Activated CD8-positive, alpha-beta memory T cell treated with anti-CD3 and anti-CD28 coated beads, Interleukin-2, amount 50 U/mL, for 24 hours (primary cell): ENCODE results near the gene SYNCRIP.
"Not testable (repeated sequence)": the region's sequence is repeated elsewhere in the genome, so short reads cannot be mapped to it uniquely, and the experiment has no call there.

Experiments
- DNase-seq: peaks from one replicate; pipeline ENCODE4 v3.0.0-alpha.2; 2020; ENCODE audit errors: extremely low read depth

SYNCRIP gene

DNA sequence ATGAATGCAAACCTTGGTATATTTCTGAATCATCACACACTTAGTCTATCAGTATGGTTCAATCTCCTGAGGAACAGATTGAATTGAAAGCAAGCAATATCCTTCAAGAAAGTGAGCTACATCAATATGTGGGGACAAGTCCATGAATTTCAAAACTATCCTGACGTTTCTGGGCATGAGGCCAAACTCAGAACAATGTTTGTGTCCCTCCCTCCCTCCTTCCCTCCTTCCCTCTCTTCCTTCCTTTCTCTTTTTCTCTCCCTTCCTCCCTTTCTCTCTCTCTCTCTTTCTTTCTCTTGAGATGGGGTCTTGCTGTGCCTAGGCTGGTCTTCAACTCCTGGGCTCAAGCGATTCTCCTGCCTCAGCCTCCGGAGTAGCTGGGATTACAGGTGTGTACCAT lies 27.9 kb upstream of the SYNCRIP start:
- DNase-seq = no peak

DNA sequence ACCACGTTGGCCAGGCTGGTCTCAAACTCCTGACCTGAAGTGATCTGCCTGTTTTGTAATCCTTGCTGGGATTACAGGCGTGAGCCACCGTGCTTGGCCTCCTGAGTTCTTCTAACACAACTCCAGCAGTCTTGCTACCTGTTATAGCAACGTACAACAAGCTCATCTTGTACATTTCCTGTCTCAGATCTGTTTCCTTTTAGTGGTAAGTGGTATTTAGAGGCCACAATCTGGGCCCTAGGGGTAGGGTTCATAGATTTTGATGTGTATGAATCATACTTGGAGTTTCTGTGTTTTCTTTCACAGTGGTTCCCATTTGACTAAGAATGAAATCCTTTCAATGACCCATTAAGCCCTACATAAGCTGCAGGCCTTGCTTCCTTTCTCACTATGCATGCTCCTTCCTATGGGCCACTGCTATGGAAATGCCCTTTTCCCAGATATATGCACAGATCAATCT lies 27.1 kb upstream of the SYNCRIP start:
- peak; percentile 6 for DNase-seq

DNA sequence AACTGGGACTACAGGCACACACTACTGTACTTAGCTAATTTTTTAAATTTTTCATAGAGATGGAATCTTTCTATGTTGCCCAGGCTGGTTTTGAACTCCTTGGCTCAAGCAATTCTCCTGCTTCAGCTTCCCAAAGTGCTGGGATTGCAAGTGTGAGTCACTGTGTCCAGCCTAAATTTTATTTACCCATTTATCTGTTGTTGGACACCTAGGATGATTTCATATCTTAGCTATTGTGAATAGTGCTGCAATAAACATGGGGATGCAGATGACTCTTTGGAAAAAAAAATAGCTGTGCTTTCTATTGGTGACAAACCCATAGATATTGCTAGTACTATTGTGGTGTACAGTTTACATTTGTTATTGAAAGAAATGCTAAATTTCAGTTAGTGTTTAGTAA lies 19.6 kb upstream of the SYNCRIP start:
- DNase-seq = no peak

DNA sequence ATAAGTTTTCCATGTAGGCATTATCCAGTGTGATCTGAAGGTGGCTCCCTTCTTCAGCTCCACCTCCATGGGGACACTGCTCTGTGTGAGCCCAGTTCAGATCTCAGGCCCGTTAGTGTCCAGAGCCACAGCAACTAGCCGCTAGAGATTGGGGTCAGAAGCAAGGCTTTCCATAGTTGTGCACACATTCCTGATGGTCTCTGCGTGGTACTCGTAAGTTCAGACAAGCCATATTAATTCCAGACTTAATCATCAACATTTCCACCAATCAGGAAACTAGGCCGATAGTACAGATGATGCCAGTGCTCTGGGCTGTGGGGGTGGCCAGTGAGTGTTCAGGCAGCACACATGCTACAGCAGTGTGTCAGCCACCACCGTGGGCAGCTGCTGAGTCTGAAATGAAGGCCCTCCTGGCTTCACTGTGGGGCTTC lies 17.5 kb upstream of the SYNCRIP start:
- DNase-seq = no peak

DNA sequence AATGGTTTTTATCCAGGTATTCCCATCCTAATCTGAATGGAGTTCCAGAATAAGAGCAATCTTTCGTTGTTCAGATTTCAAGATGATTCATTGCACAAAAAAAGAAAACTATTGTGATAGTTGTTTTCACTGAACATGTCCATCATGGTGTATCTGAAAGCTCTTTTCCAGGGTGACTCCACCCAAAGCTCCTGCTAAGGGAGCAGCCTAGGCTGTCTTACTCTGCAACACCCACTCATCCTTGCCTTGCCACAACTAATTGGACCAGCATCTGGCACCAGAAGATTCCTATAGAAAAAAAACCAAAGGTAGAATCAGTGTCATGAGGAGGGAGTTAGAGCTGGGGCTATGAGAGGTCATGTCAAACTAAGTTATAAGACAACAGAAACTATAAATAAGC lies 7.9 kb upstream of the SYNCRIP start:
- DNase-seq = no peak

DNA sequence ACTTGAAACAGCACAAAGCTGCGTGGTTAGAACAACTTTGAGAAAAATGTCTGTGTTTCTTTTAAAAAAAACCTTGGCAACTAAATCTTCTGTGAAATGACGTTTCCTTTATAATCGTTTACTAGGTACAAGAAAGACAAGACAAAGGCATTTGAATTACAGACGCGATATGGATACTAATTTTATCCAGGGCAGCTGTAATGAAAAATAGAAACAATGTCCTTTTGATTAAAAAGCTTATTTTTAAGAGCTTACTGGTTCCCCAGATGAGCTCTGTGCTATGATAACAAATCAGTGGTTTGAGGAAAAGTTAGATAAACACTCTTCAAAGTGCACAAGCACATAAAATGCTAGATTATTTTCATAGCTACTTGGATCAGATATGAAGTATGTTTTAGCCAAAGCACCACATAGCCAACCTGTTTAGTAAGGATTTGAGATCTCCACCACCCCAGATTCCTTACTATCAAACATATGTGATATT lies 1.6 kb upstream of the SYNCRIP start:
- no peak for DNase-seq

DNA sequence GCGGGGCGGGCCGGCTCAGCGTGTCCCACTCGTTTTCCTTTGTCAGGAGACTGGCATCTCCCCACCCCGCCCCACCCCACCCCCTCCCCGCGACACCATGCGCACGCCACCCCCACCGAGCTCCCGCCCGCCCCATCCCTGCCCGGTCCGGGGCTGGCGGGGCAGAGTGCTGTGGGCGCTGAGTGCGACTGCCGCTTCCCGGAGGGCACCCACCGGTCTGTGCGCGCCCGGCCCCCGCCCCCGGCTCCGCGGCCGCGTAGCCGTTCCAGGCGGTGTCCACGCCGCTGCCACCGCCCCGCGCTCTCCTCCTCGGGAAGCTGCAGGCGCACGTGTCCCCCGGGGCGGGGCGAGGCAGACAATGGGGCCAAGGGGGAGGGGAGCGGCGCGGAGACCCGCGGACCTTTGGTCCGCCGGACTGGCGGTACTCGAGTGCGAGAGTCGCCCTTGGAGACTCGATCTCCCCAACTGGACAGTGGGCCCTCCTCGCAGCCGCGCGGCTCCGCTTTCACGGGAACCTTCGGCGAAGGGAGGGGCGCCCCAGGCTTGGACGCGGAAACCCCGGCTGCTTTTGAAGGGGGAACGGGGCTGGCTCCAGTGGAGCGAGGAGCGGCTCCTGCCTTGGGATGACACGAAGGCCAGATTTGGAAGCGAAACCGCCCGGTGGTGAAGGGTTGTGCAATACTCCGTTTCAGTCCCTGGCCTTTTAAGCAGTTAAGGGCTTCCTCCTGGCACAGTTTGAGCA lies 1.0 kb upstream of the SYNCRIP start:
- peak; percentile 44 for DNase-seq

DNA sequence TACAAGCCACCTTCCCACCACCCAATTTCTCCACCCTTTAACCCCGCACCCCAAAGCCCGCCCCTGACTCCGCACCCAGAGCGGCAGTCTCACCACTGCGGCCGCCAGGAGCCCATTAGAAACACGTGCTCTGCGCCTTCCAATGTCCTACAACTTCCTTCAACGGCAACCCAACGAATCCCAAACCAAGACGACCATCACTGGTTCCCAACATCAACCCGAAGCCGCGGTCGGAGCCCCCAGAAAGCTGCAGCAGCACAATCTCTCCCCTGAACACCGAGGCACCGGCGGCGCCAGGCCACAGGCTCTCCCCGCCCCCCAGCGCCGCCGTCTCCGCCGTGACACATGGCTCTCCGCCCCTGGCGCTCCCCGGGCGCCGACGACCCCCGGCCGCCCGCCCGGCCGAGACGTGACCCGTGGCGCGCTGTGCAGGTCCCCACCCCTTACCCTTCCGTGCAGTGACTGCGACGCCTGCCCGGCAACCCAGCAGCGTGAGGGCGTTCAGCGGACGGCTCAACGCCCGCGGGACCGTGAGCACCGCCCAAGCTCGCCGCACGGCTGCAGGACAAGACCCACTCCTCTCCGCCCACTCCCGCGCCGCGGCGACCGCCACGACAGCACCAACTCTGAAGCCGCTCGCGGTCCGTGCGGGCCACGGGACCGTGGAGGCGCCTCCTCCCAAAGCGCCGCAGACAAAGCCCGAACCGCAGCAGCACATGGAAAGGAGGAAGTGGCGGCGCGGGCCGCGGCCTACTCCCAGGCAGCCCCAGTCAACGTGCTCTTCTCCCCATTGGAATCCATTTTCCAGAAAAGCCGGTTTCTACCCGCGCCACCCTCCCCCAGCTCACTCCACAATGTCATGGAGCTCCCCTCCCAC lies 551 bp downstream of the SYNCRIP start:
- no peak for DNase-seq

DNA sequence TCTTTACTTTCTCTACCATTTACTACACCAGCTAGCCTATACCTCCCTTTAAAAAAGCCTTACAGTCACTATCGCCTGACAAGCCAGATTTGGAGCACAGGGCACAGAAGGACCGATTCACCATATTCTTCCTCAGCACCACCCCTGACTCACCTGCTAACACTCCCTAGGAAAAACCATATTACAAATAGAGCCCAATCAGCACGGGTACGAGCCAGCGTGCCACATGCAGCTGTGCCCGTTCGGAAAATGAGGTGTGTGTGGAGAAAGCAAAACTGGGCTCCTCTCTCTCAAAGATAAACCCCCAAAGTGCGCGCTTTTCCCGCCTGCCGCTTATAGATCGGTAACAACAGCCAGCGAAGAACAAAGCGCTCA lies 1.2 kb downstream of the SYNCRIP start:
- DNase-seq = peak; percentile 9

DNA sequence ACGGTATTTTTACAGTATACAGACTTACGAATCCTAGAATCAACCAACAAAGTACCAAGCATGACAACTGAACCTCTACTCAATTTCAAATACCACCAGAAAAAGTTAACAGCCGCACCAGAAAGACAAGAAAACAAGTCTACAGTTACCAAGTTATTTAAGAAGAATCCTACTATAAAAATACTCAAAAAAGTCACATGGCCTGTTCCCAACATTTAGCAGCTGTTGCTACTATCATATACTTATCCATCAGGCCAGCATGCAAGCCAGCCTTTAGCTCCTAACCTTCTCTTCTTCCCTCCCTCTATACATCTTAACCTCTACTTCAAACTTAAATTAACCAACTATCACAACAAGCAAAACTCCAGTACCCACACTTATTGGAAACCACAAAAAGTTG lies 1.9 kb downstream of the SYNCRIP start:
- no peak for DNase-seq

DNA sequence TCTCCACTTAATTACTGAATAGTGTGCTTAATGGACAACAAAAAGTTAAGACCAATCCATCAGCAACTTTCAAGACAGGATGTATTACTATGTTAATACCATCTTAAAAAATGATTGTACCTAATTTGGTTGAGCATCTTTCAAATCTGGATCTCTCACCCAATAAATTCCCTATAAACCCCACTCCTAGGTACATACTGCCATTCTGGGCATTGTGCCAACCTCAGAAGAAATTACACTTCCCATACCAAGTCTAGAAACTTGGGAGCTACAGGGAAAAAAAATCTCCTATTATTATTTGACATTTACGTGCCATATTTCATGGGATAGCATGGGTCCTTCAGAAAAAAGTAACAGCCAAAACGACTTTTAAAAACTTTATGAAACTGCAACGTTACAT lies 5.1 kb downstream of the SYNCRIP start:
- no peak for DNase-seq

DNA sequence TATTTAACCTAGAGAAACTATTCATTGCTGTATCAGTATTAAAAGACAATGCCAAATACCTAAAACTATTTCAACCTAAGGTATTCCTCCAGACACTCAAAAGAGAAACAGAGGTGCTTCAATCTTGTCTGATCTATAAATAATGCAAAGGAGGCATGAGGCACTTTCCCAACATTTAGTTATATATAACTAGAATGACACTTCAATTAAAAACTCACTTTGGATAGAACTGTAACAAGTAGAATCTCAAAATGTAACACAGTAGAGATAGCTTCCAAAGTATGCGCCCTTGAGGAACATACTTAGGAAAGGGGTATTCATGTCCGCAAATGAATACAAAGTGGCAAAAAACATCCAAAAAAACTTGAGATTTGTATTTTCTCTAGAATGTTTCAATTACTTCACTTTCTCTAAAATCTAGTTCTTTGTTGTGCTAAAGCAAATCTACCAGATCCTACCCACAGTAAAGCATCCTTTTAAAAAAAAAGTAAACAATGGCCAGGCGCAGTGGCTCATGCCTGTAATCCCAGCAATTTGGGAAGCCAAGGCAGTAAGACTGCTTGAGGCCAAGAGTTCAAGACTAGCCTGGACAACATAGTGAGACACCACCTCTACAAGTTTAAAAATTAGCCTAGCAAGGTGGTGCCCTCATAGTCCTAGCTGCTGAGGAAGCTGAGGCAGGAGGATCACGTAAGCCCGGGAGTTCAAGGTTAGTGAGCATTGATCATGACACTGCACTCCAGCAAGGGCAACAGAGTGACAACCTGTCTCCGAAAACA lies 10.3 kb downstream of the SYNCRIP start:
- DNase-seq = no peak

DNA sequence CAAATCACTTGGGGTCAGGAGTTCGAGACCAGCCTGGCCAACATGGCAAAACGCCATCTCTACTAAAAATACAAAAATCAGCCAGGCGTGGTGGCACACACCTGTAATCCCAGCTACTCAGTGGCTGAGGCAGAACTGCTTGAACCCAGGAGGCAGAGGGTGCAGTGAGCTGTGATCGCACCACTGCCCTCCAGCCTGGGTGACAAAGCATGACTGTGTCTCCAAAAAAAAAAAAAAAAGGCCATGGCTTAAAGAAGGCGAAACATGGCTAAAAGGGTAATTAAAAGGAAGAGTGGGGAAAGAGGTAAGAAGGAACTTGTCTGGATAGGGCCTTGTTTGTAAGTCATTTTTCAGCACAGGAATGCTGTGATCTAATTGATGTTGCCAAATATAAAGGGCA lies 11.6 kb downstream of the SYNCRIP start:
- DNase-seq = not testable (repeated sequence)

DNA sequence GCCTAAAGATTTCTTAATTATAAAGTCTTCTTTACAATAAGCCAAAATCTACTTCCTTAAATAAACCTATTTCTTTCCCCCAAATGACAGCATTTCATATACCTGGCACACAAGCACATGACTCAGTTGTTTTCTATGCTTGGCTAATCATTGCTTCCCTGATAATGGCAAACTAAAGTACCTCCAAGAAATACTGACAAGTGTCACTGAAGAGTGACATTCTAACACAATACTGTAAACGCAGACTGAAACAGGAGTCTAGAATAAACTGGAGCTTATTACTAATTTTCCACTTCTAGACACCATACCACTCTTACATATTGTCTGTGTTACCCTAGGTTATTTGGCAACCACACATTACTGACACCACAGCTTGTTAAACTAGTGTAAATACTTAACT lies 14.3 kb downstream of the SYNCRIP start:
- DNase-seq = no peak

DNA sequence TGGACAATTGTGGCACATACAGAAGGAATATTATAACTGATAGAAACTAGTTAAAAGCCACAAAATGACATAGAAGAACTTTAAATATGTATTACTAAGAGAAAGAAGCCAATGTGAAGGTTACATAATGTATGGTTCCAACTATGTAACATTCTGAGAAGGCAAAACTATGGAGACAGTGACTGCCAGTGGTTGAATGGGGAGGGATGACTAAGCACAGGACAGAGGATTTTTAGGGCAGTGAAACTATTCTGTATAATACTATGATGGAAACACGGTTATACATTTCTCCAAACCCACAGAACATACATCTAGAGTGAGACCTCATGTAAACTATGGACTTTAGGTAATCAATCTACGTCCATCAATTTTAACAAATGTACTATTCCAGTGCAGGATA lies 22.4 kb downstream of the SYNCRIP start:
- DNase-seq = no peak

DNA sequence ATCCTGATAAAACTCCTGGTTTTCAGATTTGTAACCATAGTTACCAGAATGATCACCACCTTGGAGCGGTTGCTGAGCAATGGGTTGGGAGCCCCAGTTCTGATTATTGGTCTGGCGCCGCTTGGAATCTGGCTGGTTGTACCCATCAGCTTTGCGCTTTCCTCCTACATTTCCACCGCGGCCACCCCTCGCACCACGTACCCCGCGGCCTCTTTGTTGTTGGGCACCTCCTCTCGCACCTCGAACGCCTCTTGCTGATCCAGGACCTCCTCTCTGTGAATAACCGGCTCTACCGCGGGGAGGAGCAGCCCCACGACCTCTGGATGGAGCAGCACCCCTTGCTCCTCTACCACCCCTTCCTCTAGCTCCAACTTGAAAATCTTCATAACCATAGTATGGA lies 27.9 kb downstream of the SYNCRIP start:
- no peak for DNase-seq

DNA sequence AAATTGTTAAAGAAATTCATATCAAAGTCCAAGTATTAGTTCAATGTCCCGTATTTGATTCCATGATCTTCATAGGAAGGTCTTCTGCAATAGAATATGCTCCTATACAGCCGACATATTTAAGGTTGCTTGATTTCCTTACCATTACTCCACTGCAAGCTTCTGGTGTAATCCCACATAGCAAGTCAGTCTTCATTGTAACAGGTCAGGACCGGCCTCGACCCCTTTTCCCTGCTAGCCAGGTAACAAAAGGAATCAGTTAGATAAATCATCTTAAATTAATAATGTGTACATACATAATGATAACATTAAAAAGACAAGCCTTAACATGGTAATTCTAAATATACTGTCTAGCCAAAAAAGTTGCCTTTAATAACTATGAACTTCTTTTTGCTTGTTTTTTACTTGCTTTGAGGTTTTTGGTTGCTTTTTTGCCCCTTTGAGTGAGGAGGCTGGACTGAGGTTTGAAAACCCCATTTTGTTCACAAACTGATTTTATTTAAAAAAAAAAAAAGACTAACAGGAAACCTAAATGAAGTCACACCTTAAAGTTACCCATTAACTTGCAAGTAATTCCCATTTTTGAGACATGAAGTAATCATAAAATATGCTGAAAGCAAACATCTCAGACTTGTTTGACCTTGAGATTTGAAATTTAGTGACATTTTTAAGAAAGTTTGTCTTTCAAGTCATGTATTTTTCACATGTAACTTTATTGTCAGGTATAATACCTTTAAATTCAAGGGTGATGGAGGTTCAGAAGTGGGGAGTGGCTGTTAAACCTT lies 29.8 kb downstream of the SYNCRIP start:
- DNase-seq = no peak

DNA sequence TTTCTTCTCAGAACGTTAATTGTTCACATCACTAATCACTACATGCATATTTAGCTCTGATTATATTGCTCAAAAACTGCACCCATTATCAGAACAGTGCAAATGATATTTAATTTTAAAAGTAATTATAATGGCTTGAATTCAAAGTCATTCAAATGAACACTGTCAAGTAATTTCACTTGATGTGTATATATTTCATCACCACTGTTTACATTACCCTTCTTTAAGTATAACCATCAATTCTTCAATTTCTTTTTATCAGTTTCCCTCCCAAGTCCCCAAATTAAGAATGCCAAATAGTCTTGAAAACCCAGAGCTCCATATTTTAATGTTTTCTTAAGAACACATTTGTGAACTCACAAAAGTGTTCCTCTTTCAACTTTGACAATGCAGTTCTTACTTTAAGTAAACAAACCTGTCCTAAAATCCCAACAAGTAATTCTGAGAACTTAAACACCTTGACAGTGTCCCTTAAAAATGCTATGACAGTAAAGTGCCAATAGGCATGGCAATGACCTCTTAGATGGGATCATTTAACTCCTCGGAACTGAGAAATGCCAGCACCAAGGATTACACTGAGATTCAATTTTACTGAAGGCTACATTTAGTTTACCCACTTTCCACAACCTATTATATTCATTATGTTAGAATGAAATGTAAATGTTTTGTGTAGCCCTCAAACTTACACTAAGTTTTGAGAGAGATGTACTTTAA lies 32.3 kb downstream of the SYNCRIP start:
- DNase-seq = no peak

DNA sequence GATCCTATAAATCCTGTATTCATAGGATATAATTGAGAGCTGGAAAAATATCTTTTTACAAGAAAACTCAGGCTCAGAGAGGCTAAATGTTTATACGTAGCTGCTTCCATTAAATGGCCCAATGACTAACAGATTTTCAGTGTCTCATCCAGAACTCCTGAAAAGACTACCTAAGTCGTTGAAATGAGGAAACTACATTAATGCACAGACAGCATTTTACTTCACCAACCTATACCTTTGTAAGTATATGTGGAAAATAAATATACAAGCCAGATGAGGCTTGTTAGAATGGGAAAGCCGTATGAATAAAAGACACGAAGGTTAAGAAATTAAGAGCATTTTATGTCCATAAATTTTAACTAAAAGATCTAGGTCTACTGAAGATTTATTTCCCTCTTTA lies 40.6 kb downstream of the SYNCRIP start:
- DNase-seq = no peak

DNA sequence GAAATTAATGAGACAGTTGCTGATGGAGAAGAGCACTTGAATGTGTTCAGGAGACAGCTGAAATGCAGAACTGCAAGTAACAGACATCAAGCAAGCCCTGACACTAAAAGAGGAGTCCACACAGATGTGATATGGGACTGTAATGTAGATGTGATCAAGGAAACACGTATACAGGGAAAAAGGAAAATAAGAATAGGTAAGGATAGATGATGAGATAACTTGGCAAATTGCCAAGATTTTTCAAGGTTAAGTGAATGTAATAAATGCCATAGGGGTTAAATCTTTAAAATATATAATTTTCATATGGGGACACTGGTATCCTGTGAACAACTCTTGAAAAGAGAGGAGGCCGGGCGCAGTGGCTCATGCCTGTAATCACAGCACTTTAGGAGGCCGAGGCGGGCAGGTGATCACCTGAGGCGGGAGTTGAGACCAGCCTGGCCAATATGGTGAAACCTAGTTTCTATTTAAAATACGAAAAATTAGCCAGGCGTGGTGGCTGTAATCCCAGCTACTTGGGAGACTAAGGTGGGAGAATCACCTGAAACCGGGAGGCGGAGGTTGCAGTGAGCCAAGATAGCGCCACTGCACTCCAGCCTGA lies 41.9 kb downstream of the SYNCRIP start:
- no peak for DNase-seq
